HepG2 (cell line): ENCODE data around the gene PAM16. TPM values are rescaled to one million over a fixed set of nuclear protein-coding genes. Genes with fewer than 3 reads are reported as not detected.

ENCODE experiments used
- E2F2 ChIP-seq: sonication (generic); formaldehyde crosslinking; IDR thresholded peaks from 2 replicates; pipeline ENCODE4 v1.4.0; 2020; ENCODE audit warnings: missing genetic modification reagents, borderline replicate concordance
- HNF1A ChIP-seq, 2 experiments: sonication (generic) in 1 of 2; formaldehyde crosslinking in 1 of 2; IDR thresholded peaks; 2 replicates each; pipeline versions ENCODE4 v1.4.0 to v1.6.1; 2016 to 2020; ENCODE audit warnings: borderline replicate concordance in 1 of 2, low read depth in 1 of 2, mild to moderate bottlenecking in 1 of 2, missing genetic modification reagents in 1 of 2
- IKZF1 ChIP-seq: fragments of 450-650 bp; IDR thresholded peaks from 2 replicates; pipeline ENCODE4 v1.7.1; 2016
- MAFG ChIP-seq: sonication (generic); formaldehyde crosslinking; IDR thresholded peaks from 2 replicates; pipeline ENCODE4 v1.5.1; 2020; ENCODE audit warnings: mild to moderate bottlenecking, missing genetic modification reagents
- NFE2L1 ChIP-seq: sonication (generic); formaldehyde crosslinking; IDR thresholded peaks from 2 replicates; pipeline ENCODE4 v1.4.0; 2020; ENCODE audit warnings: missing genetic modification reagents, mild to moderate bottlenecking, borderline replicate concordance
- PHF8 ChIP-seq: sonication (generic); formaldehyde crosslinking; IDR thresholded peaks from 2 replicates; pipeline ENCODE4 v1.5.0; 2020; ENCODE audit warnings: missing genetic modification reagents
- SMARCC2 ChIP-seq: fragments of 450-650 bp; IDR thresholded peaks from 2 replicates; pipeline ENCODE4 v1.6.1; 2017; ENCODE audit warnings: antibody characterized with exemption, mild to moderate bottlenecking
- ZFP41 ChIP-seq: sonication (generic); formaldehyde crosslinking; IDR thresholded peaks from 2 replicates; pipeline ENCODE4 v1.4.0; 2020; ENCODE audit warnings: mild to moderate bottlenecking, missing genetic modification reagents, borderline replicate concordance
- ZNF143 ChIP-seq: sonication (generic); formaldehyde crosslinking; IDR thresholded peaks from 2 replicates; pipeline ENCODE4 v1.4.0; 2020; ENCODE audit warnings: missing genetic modification reagents
- ZNF318 ChIP-seq: sonication (generic); formaldehyde crosslinking; IDR thresholded peaks from 2 replicates; pipeline ENCODE4 v1.4.0; 2020; ENCODE audit warnings: mild to moderate bottlenecking, missing genetic modification reagents
- ZNF512B ChIP-seq: sonication (generic); formaldehyde crosslinking; IDR thresholded peaks from 2 replicates; pipeline ENCODE4 v1.5.1; 2020; ENCODE audit warnings: missing genetic modification reagents, mild to moderate bottlenecking, borderline replicate concordance
- ZNF674 ChIP-seq: sonication (generic); formaldehyde crosslinking; IDR thresholded peaks from 2 replicates; pipeline ENCODE4 v1.5.0; 2020; ENCODE audit warnings: low read depth, mild to moderate bottlenecking, missing genetic modification reagents
- polyA plus RNA-seq, 8 experiments: library from polyadenylated mRNA; depleted of rRNA in 3 of 8; stranded (reverse) in 7 of 8; unstranded in 1 of 8; fragments of >200 nt; fragmentation: Illumina TruSeq in 4 of 8; extraction: Trizol in 4 of 8; gene quantifications; 2 replicates each; pipeline versions ENCODE4 v1.2.1 to v1.2.3, GENCODE V29; 2011 to 2016; ENCODE audit warnings: low read depth in 4 of 8, missing spikeins in 1 of 8, mixed read lengths in 1 of 8; ENCODE audit not compliant: insufficient read depth in 1 of 8
- total RNA-seq, 5 experiments: library from RNA; depleted of rRNA; stranded (reverse); fragments of >200 nt; fragmentation: Illumina TruSeq; extraction: Trizol; gene quantifications; 2 replicates each; pipeline ENCODE4 v1.2.3, GENCODE V29; 2016; ENCODE audit warnings: low read depth in 1 of 5

The PAM16 gene
- total and polyA plus RNA-seq, 2 of the 13 experiments (the other 11 are each of a cell fraction or from before 2014, with no cell fraction given) = 51.5 to 51.8 TPM

- TF ChIP-seq HNF1A (IDR thresholded peaks at IDR 0.05; ENCODE audit: low read depth) = no peak
- peak; percentile 78 for TF ChIP-seq HNF1A (CRISPR knock-in tag; IDR thresholded peaks at IDR 0.05; ENCODE audit: borderline replicate concordance)
- TF ChIP-seq NFE2L1 = no peak
- TF ChIP-seq ZNF674 (CRISPR knock-in tag) = no peak
- TF ChIP-seq ZFP41 (CRISPR knock-in tag) = no peak
- TF ChIP-seq MAFG (CRISPR knock-in tag) = 0 out of 2 replicates have a peak, but pooled peaks have one; percentile 12
- TF ChIP-seq ZNF143 (CRISPR knock-in tag) = no peak
- TF ChIP-seq ZNF318 (CRISPR knock-in tag) = peak; percentile 61; the same call in 1 of the 2 replicates
- TF ChIP-seq PHF8 (CRISPR knock-in tag) = peak; percentile 19; the same call in 1 of the 2 replicates
- no peak for TF ChIP-seq SMARCC2
- no peak for TF ChIP-seq ZNF512B
- no peak for TF ChIP-seq IKZF1
- no peak for TF ChIP-seq E2F2 (CRISPR knock-in tag)
Measured at GRCh38 chr16:4367393-4367856, 16.3 kb upstream of the PAM16 start (continued).
